Fibroblast of skin of scalp (primary cell): ENCODE measurements around the gene LIMCH1.

Experiments
- DNase-seq: peaks from one replicate; pipeline ENCODE4 v3.0.0-alpha.2; 2013

The LIMCH1 gene

GRCh38 chr4:41528512-41529205 is 9.3 kb upstream of the LIMCH1 start:
- no peak for DNase-seq

- no peak for DNase-seq
Observed at GRCh38 chr4:41530741-41531140, 7.2 kb upstream of the LIMCH1 start.

GRCh38 chr4:41532336-41532735 is 5.6 kb upstream of the LIMCH1 start:
- no peak for DNase-seq

DNA sequence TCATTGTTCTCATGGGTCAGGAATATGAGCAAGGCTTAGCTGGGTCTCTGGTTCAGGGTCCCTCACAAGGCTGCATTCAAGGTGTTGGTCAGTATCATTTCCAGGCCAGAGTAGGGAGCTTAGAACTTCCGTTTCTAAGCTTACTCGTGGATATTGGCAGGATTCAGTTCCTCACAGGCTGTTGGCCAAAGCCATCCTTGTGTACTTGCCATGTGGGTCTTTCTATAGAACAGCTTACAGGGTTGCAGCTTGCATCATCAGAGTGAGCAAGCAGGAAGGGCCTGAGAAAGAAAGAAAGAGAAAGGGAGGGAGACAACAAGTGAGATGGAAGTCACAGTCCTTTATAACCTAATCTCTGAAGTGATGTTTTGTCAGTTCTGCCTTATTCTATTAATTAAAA is 5.1 kb upstream of the LIMCH1 start:
- DNase-seq, result no peak

- no peak for DNase-seq
Observed at GRCh38 chr4:41533680-41534079, 4.3 kb upstream of the LIMCH1 start.

GRCh38 chr4:41534404-41534803 is 3.6 kb upstream of the LIMCH1 start:
- no peak for DNase-seq

GRCh38 chr4:41535911-41536371 is 2.0 kb upstream of the LIMCH1 start:
- DNase-seq, result no peak

- no peak for DNase-seq
Observed at GRCh38 chr4:41537292-41537890, 566 bp upstream of the LIMCH1 start.

GRCh38 chr4:41538887-41539498 is 1.0 kb downstream of the LIMCH1 start:
- no peak for DNase-seq

DNA sequence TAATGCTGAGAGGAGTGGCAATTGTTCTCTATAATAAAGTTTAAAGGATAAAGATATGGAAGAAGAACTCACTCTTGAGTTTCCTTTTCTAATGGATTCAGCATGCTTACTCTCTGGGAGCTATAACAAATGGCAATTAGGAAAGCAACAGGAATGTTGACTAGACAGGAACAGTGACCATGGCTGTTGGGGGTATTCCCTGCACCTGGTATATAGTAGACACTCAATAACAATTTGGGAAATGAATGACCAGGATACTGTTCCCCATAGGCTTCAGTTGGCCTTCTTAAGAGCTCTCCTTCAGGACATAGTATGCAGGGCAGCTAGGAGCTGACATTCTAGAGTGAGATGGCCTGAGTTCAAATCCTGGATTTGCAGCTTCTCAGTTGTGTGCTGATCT is 1.8 kb downstream of the LIMCH1 start:
- no peak for DNase-seq

DNA sequence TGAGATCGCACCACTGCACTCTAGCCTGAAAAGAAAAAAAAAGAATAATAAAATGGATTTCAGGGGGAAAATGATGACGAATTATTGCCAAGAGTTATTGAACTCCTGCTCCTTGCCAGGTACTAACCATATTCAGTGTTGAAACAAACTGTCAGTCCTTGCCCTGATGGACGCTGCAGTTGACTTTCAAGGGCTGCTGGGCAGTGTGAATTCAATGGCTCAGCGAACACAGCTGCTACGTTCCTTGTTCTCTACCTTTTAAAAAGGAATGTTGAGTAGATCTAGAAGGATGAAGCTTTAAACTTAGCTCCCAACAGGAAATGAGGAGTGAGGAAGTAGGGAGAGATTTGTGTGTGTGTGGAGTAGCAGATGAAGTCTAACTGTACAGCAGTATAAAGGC is 2.7 kb downstream of the LIMCH1 start:
- no peak for DNase-seq

DNA sequence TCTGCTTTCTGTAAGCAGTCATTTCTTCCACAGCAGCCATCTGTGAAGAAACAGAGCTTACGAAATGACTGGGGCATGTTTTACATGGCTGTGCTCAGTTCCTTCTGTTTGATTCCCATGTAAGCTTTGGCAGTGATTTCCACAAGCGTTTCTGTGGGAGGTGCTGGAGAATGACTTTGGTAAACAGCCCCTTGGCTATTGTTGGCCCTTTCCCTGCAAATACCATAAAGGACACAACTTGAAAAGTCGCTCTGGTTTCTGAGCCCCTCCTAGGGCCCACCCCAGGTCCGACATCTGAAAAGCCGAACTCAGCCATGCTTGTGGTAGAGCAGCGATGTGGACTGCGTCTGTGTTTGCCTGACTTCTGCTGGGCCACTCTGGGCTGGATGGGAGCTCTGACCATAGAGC is 3.7 kb downstream of the LIMCH1 start:
- no peak for DNase-seq

- DNase-seq, result no peak
Observed at GRCh38 chr4:41542526-41543275, 4.7 kb downstream of the LIMCH1 start.

GRCh38 chr4:41545238-41545637 is 7.3 kb downstream of the LIMCH1 start:
- DNase-seq, result no peak

GRCh38 chr4:41546638-41547037 is 8.7 kb downstream of the LIMCH1 start:
- no peak for DNase-seq

- DNase-seq, result no peak
Observed at GRCh38 chr4:41548305-41548880, 10.4 kb downstream of the LIMCH1 start.

DNA sequence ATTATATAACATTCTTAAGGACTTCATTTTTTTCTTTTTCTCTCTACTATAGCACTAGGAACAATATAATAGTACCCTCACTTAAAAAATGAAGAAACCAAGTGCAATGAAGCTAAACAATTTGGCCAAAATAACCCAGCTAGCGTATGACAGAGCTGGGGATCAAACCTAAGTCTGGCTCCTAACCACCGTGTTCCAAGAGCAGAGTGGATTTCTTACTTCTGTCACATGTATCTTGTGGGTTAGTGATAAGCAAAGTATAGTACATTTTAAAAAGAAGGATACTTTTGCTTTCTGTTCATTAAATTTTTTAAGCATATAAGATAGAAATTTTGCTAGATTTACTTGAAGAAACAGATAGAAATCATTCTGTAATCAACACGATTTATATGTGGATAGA is 11.5 kb downstream of the LIMCH1 start:
- no peak for DNase-seq

DNA sequence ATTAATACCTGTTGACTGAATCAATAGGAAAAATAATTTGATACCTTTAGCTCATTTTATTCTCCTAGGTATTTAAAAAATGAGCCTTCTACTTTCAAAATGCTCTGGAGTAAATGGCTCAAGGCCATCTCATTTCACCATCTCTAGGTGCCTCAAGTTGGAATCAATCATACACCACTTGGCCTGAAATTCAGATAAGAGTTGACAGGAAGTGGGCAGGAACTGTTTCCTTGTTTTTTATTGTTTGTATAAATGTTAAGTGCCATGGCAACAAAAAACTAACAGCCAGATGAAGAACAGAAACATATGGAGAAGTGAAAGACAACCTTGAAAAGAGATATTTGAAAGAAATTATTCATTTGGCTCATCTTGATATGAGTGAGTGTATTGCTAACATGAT is 12.4 kb downstream of the LIMCH1 start:
- no peak for DNase-seq

GRCh38 chr4:41551536-41551935 is 13.6 kb downstream of the LIMCH1 start:
- no peak for DNase-seq

DNA sequence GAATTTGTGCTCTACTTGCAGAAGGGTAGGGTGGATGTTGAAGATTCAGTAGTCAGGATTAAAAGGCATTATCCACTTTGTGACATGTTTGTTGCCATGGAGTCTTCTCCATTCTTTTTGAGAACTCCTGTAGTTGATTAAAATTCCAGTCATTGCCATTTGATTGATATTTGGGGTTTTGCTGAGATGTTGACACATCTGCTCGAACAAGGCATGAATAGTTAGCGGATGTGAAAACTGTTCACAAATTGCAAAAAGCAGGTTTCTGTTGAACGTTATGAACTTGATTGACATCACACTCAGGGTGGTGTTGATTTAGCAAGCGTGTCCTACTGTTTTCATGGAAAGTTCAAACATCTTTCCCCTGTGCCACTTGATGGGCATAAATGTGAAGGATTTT is 16.9 kb downstream of the LIMCH1 start:
- no peak for DNase-seq

DNA sequence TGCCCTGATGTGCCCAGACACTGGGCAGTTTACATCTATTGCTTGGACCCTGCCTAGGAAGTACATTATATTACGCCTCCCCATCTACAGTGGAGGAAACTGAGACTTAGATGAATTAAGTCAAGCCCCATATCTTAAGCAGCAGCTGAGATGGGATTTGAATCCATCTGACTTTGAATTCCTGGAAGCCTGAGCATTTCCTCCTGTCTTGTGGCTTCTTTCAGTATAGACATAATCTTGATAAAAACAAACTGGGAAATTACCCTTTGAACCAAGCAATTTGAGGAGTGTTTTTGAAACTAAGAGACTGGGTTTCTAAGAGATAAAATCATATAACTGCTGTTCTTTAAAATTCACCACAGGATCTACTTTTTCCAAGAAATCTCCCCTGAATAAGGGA is 18.6 kb downstream of the LIMCH1 start:
- DNase-seq, result no peak

- DNase-seq, result no peak
Observed at GRCh38 chr4:41559940-41560516, 22.1 kb downstream of the LIMCH1 start.

DNA sequence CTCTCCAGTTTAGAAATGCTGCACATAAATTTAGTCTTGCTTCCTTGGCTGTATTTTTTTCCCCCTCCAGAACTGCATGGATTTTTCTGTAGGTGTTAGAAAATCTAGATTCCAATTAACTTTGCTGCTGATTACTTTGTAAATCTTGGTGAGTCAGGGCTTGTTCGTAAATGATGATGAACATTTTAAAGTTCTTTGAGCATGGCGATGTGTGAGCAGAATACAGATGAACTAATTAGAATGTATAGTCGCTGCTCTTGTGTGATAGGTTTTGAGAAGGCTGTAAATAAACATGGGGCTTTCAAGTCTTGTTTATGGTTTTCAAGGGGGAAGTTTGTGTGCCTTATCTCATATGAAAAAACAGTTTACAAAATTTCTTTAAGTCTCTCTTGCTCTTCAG is 23.3 kb downstream of the LIMCH1 start:
- DNase-seq, result no peak
